Stimulated activated CD4-positive, alpha-beta T cell treated with anti-CD3 and anti-CD28 coated beads, Interleukin-15, amount 100 ng/mL, for 24 hours (primary cell): ENCODE measurements around the gene ZCCHC13.
"Not testable (repeated sequence)": the region's sequence is repeated elsewhere in the genome, so short reads cannot be mapped to it uniquely, and the experiment has no call there.

Experiments used
- DNase-seq: peaks from one replicate; pipeline ENCODE4 v3.0.0-alpha.2; 2020

ZCCHC13 gene

GRCh38 chrX:74324131-74324530 lies 20.2 kb downstream of the ZCCHC13 start:
- DNase-seq: no peak

DNA sequence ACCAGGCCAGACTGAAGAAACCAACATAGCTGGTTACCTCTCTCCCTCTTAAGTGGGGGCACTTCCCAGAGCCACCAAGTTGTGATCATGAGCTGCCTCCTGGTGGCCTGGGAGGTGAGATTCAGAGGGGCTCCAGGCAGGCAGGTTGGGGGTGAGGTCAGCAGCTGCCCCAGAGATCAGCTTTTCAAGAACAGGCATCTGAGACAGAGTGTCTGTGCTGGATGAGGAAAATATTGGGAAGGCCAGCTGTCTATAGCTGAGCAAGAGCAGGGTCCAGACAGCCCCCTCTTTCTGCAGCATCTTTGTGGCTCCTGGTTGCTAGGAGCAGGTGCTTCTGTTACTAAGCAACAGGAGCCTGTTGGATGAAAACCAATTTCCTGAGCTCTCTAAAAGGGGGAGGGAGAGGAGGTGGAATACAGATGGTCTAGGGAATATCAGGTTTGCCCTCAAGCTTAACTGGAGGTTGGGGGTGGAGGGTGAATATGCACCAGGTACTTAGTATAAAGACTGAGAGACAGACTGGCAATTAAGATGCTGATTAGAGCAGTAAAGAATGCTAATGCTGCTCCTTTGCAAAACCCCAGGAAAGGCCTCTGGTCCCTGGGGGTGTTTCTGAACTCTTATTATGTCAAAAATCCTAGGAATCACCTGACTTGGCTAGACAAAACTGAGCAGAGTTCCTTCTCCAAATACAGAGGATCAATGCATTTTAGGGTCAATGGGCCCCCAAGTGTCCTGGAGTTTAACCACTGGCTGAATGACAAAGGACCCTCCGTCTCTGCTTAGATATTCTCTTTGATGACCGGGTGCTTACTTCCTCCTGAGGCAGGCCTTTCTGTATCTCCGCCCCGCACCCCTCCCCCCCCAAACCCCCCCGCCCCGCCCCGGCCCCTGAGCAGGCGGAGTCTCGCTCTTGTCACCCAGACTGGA lies 21.4 kb downstream of the ZCCHC13 start:
- DNase-seq: no peak

DNA sequence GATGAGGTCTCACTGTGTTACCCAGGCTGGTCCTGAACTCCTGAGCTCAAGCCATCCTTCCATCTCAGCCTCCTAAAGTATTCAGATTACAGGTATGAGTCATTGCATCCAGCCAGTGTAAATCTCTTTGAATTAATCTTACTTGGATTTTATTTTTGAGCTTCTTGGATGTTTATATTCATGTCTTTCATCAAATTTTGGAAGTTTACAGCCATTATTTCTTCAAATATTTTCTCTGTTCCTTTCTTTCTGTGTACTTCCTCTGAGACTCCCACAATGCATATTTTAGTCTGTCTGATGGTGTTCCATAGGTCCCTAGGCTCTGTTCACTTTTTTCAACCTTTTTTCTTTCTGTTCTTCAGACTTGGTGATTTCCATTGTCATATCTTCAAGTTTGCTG lies 34.9 kb downstream of the ZCCHC13 start:
- no peak for DNase-seq

- DNase-seq: no peak
Observed at GRCh38 chrX:74340051-74340450, 36.1 kb downstream of the ZCCHC13 start.

- not testable (repeated sequence) for DNase-seq
Observed at GRCh38 chrX:74342211-74342610, 38.2 kb downstream of the ZCCHC13 start.

DNA sequence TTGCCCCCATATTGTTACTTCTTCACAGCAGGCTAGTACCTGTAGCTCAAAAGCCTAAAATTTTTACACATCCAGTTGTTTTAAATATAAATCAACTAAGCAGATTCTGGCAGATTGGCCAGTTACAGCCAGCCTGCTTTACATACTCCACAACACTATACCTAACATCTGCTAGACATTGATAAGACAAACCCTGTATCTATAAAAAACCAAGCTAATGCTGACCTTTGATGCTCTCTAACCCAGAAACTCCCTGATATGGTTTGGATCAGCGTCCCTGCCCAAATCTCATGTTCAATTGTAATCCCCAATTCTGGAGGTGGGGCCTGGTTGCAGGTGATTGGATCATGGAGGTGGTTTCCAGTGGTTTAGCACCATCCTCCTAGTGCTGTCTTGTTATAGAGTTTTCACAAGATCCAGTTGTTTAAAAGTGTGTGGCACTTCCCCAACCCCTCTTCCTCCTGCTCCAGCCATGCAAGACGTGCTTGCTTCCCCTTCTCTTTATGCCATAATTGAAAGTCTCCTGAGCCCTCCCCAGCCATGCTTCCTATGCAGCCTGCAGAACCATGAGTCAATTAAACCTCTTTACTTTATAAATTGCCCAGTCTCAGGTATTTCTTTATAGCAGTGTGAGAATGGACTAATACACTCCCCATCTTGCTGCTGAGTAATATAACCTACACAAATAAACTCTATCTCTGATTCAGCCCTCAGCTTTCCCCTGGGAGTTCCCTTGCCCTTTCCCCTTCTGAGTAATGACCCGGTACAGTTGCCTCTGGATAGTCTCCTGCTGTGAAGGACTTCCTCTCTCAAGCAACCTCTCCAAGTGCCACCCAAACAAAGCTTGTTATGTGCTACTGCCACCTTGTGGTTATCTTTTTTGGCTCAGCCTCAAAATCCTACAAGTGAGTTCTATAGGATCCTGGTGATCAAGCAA lies 39.6 kb downstream of the ZCCHC13 start:
- DNase-seq: peak; percentile 33

DNA sequence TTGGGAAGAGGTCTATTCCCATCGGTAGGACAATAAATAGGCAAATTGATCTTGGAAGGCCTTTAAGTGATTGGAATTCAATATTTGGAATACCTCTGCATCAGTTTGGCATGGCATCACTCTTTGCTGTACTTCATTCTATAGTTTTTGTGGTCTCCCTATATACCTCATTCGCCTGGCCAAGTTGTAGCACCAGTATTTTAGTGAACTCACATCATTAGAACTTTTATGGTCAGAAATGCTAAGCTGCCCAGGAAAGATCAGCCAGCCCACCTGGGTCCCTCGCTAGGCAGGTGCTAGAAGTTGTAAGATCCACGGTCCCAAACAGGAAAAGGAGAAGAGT lies 40.3 kb downstream of the ZCCHC13 start:
- DNase-seq: no peak

DNA sequence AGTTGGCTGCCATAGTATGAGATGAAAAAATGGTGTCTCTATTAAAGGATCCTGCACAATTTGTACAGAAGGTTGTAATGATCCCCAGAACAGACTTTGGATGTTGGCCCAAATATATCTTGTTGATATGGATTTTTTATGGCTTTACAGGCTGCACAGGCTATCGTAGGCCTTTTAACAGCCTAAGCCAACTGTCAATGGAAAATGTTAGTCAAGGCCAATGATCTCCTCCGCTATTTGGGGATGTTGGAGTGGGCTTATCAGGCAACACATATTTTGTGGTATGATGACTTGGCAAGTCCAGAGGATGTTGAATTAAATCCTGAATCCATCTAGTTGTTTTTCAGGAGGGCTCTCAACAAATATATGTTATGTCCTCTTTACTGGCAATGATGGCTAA lies 42.1 kb downstream of the ZCCHC13 start:
- DNase-seq: no peak

GRCh38 chrX:74349387-74349786 lies 45.4 kb downstream of the ZCCHC13 start:
- no peak for DNase-seq

GRCh38 chrX:74351760-74352159 lies 47.8 kb downstream of the ZCCHC13 start:
- DNase-seq: no peak

- no peak for DNase-seq
Observed at GRCh38 chrX:74353984-74354383, 50.0 kb downstream of the ZCCHC13 start.
